HepG2 (cell line): ENCODE data around the gene GAL3ST2. TPM values are rescaled to one million over a fixed set of nuclear protein-coding genes. Genes with fewer than 3 reads are reported as not detected.

Source experiments
- DMAP1 ChIP-seq: IDR thresholded peaks from 2 replicates; pipeline ENCODE4 v1.6.1; 2016
- DR1 ChIP-seq: sonication (generic); formaldehyde crosslinking; IDR thresholded peaks from 2 replicates; pipeline ENCODE4 v1.8.0; 2021; ENCODE audit warnings: mild to moderate bottlenecking, missing genetic modification reagents, inconsistent platforms
- EEA1 ChIP-seq: sonication (generic); formaldehyde crosslinking; IDR thresholded peaks from 2 replicates; pipeline ENCODE4 v1.5.1; 2020; ENCODE audit warnings: mild to moderate bottlenecking, missing genetic modification reagents, borderline replicate concordance
- FOXA1 ChIP-seq, 2 experiments: fragments of 450-650 bp in 1 of 2; sonication (generic) in 1 of 2; formaldehyde crosslinking in 1 of 2; IDR thresholded peaks; 2 replicates each; pipeline versions ENCODE4 v1.4.0 to v1.6.1; 2016 to 2020; ENCODE audit warnings: missing genetic modification reagents in 1 of 2
- HES4 ChIP-seq: sonication (generic); formaldehyde crosslinking; IDR thresholded peaks from 2 replicates; pipeline ENCODE4 v1.9.0; 2021; ENCODE audit warnings: mild to moderate bottlenecking, missing genetic modification reagents, borderline replicate concordance
- HMG20A ChIP-seq: IDR thresholded peaks from 2 replicates; pipeline ENCODE4 v1.6.1; 2016; ENCODE audit warnings: borderline replicate concordance
- JARID2 ChIP-seq: sonication (generic); formaldehyde crosslinking; IDR thresholded peaks from 2 replicates; pipeline ENCODE4 v1.8.1; 2023; ENCODE audit warnings: missing genetic modification reagents, inconsistent platforms; ENCODE audit not compliant: insufficient replicate concordance
- NR2F6 ChIP-seq, 2 experiments: IDR thresholded peaks; 2 replicates each; pipeline ENCODE4 v1.6.1; 2016; ENCODE audit warnings: antibody characterized with exemption in 1 of 2, mild to moderate bottlenecking in 1 of 2
- PHF20 ChIP-seq: sonication (generic); formaldehyde crosslinking; IDR thresholded peaks from 2 replicates; pipeline ENCODE4 v1.5.0; 2020; ENCODE audit warnings: mild to moderate bottlenecking, missing genetic modification reagents
- PRDM15 ChIP-seq: sonication (generic); formaldehyde crosslinking; IDR thresholded peaks from 2 replicates; pipeline ENCODE4 v1.4.0; 2020; ENCODE audit warnings: missing genetic modification reagents
- PRDM4 ChIP-seq: sonication (generic); formaldehyde crosslinking; IDR thresholded peaks from 2 replicates; pipeline ENCODE4 v1.9.0; 2021; ENCODE audit warnings: missing genetic modification reagents, borderline replicate concordance
- SIN3A ChIP-seq: IDR thresholded peaks from 2 replicates; pipeline ENCODE4 v1.6.1; 2011; ENCODE audit warnings: low read depth, mild to moderate bottlenecking, control low read depth, low read length, borderline replicate concordance
- SOX6 ChIP-seq, 2 experiments: fragments of 450-650 bp in 1 of 2; sonication (generic) in 1 of 2; formaldehyde crosslinking in 1 of 2; IDR thresholded peaks; 2 replicates each; pipeline versions ENCODE4 v1.4.0 to v1.6.1; 2017 to 2020; ENCODE audit warnings: antibody characterized with exemption in 1 of 2, mild to moderate bottlenecking in 1 of 2, missing genetic modification reagents in 1 of 2
- ZBTB1 ChIP-seq: sonication (generic); formaldehyde crosslinking; IDR thresholded peaks from 2 replicates; pipeline ENCODE4 v1.4.0; 2020; ENCODE audit warnings: missing genetic modification reagents, borderline replicate concordance
- ZBTB20 ChIP-seq: sonication (generic); formaldehyde crosslinking; IDR thresholded peaks from 2 replicates; pipeline ENCODE4 v1.8.1; 2023; ENCODE audit warnings: missing genetic modification reagents, low read depth, mild to moderate bottlenecking, borderline replicate concordance
- ZFX ChIP-seq: sonication (generic); formaldehyde crosslinking; IDR thresholded peaks from 2 replicates; pipeline ENCODE4 v1.4.0; 2020; ENCODE audit warnings: mild to moderate bottlenecking, low read depth, missing genetic modification reagents, moderate library complexity
- ZNF230 ChIP-seq: sonication (generic); formaldehyde crosslinking; IDR thresholded peaks from 2 replicates; pipeline ENCODE4 v1.4.0; 2020; ENCODE audit warnings: mild to moderate bottlenecking, missing genetic modification reagents
- ZNF274 ChIP-seq: sonication (generic); formaldehyde crosslinking; IDR thresholded peaks from 2 replicates; pipeline ENCODE4 v1.5.1; 2020; ENCODE audit warnings: mild to moderate bottlenecking, missing genetic modification reagents
- ZNF431 ChIP-seq: sonication (generic); formaldehyde crosslinking; IDR thresholded peaks from 2 replicates; pipeline ENCODE4 v1.9.0; 2022; ENCODE audit warnings: missing genetic modification reagents, low read depth, mild to moderate bottlenecking, borderline replicate concordance
- ZNF704 ChIP-seq: sonication (generic); formaldehyde crosslinking; IDR thresholded peaks from 2 replicates; pipeline ENCODE4 v1.8.1; 2023; ENCODE audit warnings: mild to moderate bottlenecking, inconsistent platforms, moderate library complexity, missing genetic modification reagents, borderline replicate concordance
- ZNF747 ChIP-seq: sonication (generic); formaldehyde crosslinking; IDR thresholded peaks from 2 replicates; pipeline ENCODE4 v1.8.1; 2023; ENCODE audit warnings: missing genetic modification reagents, mild to moderate bottlenecking, borderline replicate concordance
- polyA plus RNA-seq, 8 experiments: library from polyadenylated mRNA; depleted of rRNA in 3 of 8; stranded (reverse) in 7 of 8; unstranded in 1 of 8; fragments of >200 nt; fragmentation: Illumina TruSeq in 4 of 8; extraction: Trizol in 4 of 8; gene quantifications; 2 replicates each; pipeline versions ENCODE4 v1.2.1 to v1.2.3, GENCODE V29; 2011 to 2016; ENCODE audit warnings: low read depth in 4 of 8, missing spikeins in 1 of 8, mixed read lengths in 1 of 8; ENCODE audit not compliant: insufficient read depth in 1 of 8
- total RNA-seq, 5 experiments: library from RNA; depleted of rRNA; stranded (reverse); fragments of >200 nt; fragmentation: Illumina TruSeq; extraction: Trizol; gene quantifications; 2 replicates each; pipeline ENCODE4 v1.2.3, GENCODE V29; 2016; ENCODE audit warnings: low read depth in 1 of 5

The GAL3ST2 gene
- total and polyA plus RNA-seq, 2 of the 13 experiments (the other 11 are each of a cell fraction or from before 2014, with no cell fraction given): 0.17 to 0.20 TPM

GRCh38 chr2:241771286-241772062, 5.1 kb upstream of the GAL3ST2 start (continued):
- TF ChIP-seq PRDM15 (CRISPR knock-in tag) (0 out of 2 replicates have a peak, but pooled peaks have one; percentile 13), SIN3A (no peak), ZBTB20 (CRISPR knock-in tag) (peak; percentile 73; the same call in 1 of the 2 replicates), PHF20 (peak; percentile 35), HMG20A (no peak), JARID2 (CRISPR knock-in tag) (no peak), ZBTB1 (CRISPR knock-in tag) (no peak; the same call in 1 of the 2 replicates), DMAP1 (CRISPR knock-in tag) (peak; percentile 96), ZNF747 (CRISPR knock-in tag) (no peak), ZNF704 (CRISPR knock-in tag) (peak; percentile 98), NR2F6 (IDR thresholded peaks at IDR 0.05) (no peak), NR2F6 (CRISPR knock-in tag; IDR thresholded peaks at IDR 0.05) (peak; percentile 71; the same call in 1 of the 2 replicates), EEA1 (peak; percentile 48; the same call in 1 of the 2 replicates), ZFX (CRISPR knock-in tag) (peak; percentile 79), HES4 (CRISPR knock-in tag) (peak; percentile 98), ZNF274 (CRISPR knock-in tag) (peak; percentile 79; the same call in 1 of the 2 replicates), PRDM4 (0 out of 2 replicates have a peak, but pooled peaks have one; percentile 46), ZNF230 (CRISPR knock-in tag) (no peak; the same call in 1 of the 2 replicates), ZNF431 (CRISPR knock-in tag) (peak; percentile 83; the same call in 1 of the 2 replicates), SOX6 (IDR thresholded peaks at IDR 0.05) (no peak), SOX6 (CRISPR knock-in tag; IDR thresholded peaks at IDR 0.05) (peak; percentile 86), DR1 (CRISPR knock-in tag) (peak; percentile 7; the same call in 1 of the 2 replicates), FOXA1 (IDR thresholded peaks at IDR 0.05) (no peak), FOXA1 (CRISPR knock-in tag; IDR thresholded peaks at IDR 0.05) (peak; percentile 6; the same call in 1 of the 2 replicates)
